ENCODE results near the gene PRSS16.

DNA sequence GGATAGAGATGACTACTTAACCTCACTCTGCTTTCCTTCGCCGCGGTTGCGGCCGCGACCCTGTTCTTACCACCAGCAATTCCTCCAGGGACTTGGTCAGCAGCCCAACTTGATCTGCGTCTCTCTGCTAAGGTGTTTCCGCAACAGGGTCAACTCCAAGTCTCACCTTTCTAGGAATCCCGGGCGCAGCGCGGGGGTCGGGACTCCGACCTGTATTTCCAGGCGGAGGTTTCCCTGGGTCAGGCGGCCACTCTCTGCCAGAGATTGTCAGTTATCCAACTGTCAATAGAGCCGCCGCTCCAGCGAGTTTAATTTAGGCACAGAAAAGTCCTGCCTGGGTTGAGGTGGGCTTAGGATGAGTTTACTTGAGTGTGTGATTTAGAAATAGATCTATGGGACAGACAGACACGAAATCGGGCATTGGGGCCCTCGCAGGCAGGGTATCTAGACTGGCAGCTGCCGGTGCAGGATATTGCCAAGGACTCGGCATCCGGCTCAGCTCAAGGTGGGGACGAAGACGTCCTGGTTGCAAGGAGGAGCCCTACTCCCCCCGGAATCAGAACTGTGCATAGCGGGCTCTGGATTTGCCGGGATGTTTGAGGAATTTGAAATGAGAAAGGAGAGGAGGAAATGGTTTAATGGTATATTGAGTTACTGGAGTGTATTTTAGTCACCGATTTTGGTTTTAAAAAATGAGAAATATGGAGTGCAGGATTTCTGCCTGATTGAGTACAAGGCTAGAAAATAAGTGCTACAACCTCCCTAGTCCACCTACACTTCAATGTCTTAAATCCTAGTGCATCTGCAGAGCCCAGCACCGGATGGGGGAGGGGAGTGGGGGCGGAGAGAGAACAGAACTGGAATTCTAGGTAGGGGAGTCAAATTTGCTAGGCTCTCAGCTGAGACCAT, 40.9 kb downstream of the PRSS16 start:
- no peak for TF ChIP-seq CTCF (IDR thresholded peaks at IDR 0.05; ENCODE audit: low read length)
- no peak for TF ChIP-seq EZH2 (IDR thresholded peaks at IDR 0.05; ENCODE audit: borderline replicate concordance, low read length)
